Measurements from ENCODE around the gene PHPT1. TPM values are rescaled to one million over a fixed set of nuclear protein-coding genes. Genes with fewer than 3 reads are reported as not detected.
"Not testable (repeated sequence)": the region's sequence is repeated elsewhere in the genome, so short reads cannot be mapped to it uniquely, and the experiment has no call there.

PHPT1 gene
- total and polyA plus RNA-seq, 2 donors from 2014 or later: 108 to 283 TPM

DNA sequence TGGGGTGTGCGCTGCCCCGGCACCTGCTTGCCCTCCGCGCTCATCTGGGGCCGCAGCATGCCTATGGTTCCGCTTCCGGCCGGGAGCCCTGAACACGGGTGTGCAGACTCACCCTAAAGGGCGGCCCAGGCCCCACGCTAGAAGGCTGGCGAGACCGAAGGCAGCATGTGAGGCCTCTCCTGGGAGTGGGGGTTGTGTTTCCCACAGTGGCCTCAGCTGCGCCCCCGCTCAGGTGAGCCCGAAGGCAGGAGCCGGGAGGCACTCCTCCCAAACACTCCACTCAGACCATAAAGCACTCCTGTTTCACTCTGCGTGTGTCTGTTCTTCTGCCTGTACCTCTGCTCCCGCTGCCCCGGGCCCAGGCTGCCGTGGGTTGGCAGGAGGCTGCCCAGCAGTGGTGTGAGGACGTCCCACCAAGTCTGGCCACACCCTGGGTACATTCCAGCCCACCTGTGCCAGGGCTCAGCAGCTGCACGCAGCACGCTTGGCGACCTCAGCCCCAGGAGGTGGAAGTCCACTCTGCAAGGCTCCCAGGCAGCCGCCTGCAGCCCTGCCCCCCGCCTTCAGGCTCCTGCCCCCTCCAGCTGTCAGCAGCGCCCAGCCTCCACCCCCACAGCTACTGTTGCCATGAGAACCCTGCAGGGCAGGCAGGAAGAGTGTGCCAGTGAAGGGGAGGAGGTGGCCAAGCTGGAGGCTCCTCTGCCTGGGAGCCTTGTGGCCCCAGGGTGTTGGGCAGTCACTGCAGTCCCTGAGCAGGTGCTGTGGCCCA, 8.1 kb upstream of the PHPT1 start:
- H3K4me1 ChIP-seq (ENCODE audit: control insufficient read depth in 2 of 3, insufficient read depth in 2 of 3, low read depth in 1 of 3, low read length in 3 of 3): peaks cover 0 to 22% (median 7%) of the 10 kb centered on the region in 3 donors
- FAIRE-seq (no peak), DNase-seq (peak; percentile 86 to 91 (median 89))
- TF ChIP-seq, protein P1, sequence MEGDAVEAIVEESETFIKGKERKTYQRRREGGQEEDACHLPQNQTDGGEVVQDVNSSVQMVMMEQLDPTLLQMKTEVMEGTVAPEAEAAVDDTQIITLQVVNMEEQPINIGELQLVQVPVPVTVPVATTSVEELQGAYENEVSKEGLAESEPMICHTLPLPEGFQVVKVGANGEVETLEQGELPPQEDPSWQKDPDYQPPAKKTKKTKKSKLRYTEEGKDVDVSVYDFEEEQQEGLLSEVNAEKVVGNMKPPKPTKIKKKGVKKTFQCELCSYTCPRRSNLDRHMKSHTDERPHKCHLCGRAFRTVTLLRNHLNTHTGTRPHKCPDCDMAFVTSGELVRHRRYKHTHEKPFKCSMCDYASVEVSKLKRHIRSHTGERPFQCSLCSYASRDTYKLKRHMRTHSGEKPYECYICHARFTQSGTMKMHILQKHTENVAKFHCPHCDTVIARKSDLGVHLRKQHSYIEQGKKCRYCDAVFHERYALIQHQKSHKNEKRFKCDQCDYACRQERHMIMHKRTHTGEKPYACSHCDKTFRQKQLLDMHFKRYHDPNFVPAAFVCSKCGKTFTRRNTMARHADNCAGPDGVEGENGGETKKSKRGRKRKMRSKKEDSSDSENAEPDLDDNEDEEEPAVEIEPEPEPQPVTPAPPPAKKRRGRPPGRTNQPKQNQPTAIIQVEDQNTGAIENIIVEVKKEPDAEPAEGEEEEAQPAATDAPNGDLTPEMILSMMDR (IDR thresholded peaks at IDR 0.05; ENCODE audit: borderline replicate concordance, extremely low read depth, insufficient read depth): no peak
- H3K9me3 ChIP-seq (ENCODE audit: control insufficient read depth in 2 of 3, insufficient read depth in 1 of 3, low read length in 3 of 3): no peaks in the 10 kb centered on the region
- intact Hi-C loops (cut with DNase I): loop anchor here (10.0 kb wide), 1 partner anchor 104 kb away; the partner anchor contains the start of genes C8G and FBXW5
- H3K36me3 ChIP-seq (ENCODE audit: control insufficient read depth in 2 of 3, insufficient read depth in 3 of 3, low read length in 3 of 3): no peaks in the 10 kb centered on the region
- H3K9ac ChIP-seq (ENCODE audit: low read length in 3 of 3): no peak overlapping the region
- H3K4me3 ChIP-seq (ENCODE audit: low read length in 3 of 3): no peak overlapping the region
- no peaks in the 10 kb centered on the region for H3K27me3 ChIP-seq (ENCODE audit: control insufficient read depth, insufficient read depth, low read length)
- peak overlapping the region in 1 of 2 donors; percentile 51 for H3K27ac ChIP-seq (ENCODE audit: low read depth in 2 of 2, low read length in 2 of 2)

DNA sequence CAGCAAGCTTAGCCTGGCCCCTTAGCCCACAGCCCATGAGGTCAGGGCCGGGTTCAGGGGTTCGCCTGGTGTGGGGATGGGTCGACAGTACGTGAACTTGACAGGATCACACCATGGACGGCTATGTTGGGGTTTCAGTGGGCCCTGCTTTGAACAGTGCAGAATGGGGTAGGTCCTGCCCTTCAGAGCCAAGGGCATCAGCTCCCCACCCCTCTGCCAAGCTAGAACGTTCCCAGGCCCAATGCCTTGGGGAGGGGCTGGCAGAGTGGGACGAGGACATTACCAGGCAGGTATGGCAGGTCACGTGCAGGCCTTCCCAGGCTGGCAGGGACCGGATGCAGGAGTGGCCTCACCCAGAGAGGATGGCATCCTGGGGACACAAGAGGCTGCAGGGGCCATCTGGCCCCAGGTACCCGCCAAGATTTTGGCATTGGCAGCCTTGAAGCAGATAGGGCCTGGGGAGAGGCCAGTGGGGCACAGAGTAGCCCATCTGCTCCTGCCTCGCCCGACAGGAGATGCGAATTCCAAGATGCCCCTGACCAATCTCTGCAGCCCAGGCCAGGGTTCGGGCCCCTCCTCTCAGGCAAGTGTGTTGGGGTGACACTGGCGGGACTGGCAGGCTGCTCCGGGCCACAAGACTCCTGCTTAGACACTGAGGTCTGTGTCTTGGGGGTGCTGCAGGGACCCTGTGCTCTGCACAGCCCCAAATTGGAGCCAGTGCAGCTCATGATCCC, 7.4 kb upstream of the PHPT1 start:
- Histone ChIP-seq H3K4me1 (ENCODE audit: control insufficient read depth in 2 of 3, insufficient read depth in 2 of 3, low read depth in 1 of 3, low read length in 3 of 3) (peaks cover 0 to 25% (median 7%) of the 10 kb centered on the region in 3 donors), H3K27ac (ENCODE audit: low read depth in 2 of 2, low read length in 2 of 2) (peak overlapping the region in 1 of 2 donors; percentile 51)
- H3K9ac ChIP-seq (ENCODE audit: low read length in 3 of 3); H3K9me3 ChIP-seq (ENCODE audit: control insufficient read depth in 2 of 3, insufficient read depth in 1 of 3, low read length in 3 of 3); H3K36me3 ChIP-seq (ENCODE audit: control insufficient read depth in 2 of 3, insufficient read depth in 3 of 3, low read length in 3 of 3); H3K4me3 ChIP-seq (ENCODE audit: low read length in 3 of 3); FAIRE-seq; H3K27me3 ChIP-seq (ENCODE audit: control insufficient read depth, insufficient read depth, low read length); DNase-seq: not testable (repeated sequence)
- intact Hi-C loops (cut with DNase I): loop anchor here (10.0 kb wide), 1 partner anchor 103 kb away; the partner anchor contains the start of genes C8G and FBXW5

DNA sequence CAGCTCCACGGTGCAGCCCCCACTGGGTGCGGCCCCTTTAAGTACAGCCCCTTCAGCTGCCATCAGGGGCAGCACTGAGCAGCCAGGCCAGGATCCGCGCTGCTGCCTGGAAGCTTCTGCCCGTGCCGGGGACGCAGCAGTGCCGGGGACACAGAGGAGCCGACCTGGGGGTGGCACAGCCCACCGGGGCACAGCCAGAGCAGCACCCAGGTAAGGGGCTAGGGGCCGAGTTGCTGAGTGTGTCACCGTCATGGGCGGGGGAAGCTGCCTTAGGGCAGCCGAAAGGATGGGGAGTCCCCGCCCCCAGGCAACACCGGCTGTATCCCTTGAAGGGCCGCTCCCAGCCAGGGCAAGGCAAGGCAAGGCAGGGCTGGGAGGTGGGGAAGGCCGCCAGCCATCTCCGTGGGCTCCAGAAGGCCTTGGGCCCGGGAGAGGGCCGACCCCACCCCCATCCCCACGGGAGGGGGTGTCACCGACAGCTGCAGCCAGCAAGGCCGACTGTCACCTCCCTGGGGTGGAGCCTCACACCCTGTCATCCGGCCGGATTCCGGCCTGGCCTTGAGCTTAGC, 6.7 kb upstream of the PHPT1 start, which contains the start of gene AJM1:
AJM1 (plus strand) TSS at position 99 of the 569 bp plus-strand sequence. CDS start 1,937 bp downstream, outside the sequence.
- not testable (repeated sequence) for H3K9me3 ChIP-seq (ENCODE audit: control insufficient read depth in 2 of 3, insufficient read depth in 1 of 3, low read length in 3 of 3); H3K27me3 ChIP-seq (ENCODE audit: control insufficient read depth, insufficient read depth, low read length); FAIRE-seq; H3K9ac ChIP-seq (ENCODE audit: low read length in 3 of 3); H3K36me3 ChIP-seq (ENCODE audit: control insufficient read depth in 2 of 3, insufficient read depth in 3 of 3, low read length in 3 of 3)
- TF ChIP-seq, protein P1 (IDR thresholded peaks at IDR 0.05; ENCODE audit: borderline replicate concordance, extremely low read depth, insufficient read depth): peak; percentile 88
- H3K27ac ChIP-seq (ENCODE audit: low read depth in 2 of 2, low read length in 2 of 2): peak within 1 kb of the TSS in 1 of 2 donors; percentile 51
- intact Hi-C loops (cut with DNase I): loop anchor here (10.0 kb wide), 1 partner anchor 102 kb away; the partner anchor contains the start of genes C8G and FBXW5
- peaks cover 0 to 26% (median 7%) of the 10 kb centered on the region in 3 donors for H3K4me1 ChIP-seq (ENCODE audit: control insufficient read depth in 2 of 3, insufficient read depth in 2 of 3, low read depth in 1 of 3, low read length in 3 of 3)
- DNase-seq: peak; percentile 86 to 92 (median 91)
- peak within 1 kb of the TSS in 2 of 3 donors; percentile 16 to 44 for H3K4me3 ChIP-seq (ENCODE audit: low read length in 3 of 3)

DNA sequence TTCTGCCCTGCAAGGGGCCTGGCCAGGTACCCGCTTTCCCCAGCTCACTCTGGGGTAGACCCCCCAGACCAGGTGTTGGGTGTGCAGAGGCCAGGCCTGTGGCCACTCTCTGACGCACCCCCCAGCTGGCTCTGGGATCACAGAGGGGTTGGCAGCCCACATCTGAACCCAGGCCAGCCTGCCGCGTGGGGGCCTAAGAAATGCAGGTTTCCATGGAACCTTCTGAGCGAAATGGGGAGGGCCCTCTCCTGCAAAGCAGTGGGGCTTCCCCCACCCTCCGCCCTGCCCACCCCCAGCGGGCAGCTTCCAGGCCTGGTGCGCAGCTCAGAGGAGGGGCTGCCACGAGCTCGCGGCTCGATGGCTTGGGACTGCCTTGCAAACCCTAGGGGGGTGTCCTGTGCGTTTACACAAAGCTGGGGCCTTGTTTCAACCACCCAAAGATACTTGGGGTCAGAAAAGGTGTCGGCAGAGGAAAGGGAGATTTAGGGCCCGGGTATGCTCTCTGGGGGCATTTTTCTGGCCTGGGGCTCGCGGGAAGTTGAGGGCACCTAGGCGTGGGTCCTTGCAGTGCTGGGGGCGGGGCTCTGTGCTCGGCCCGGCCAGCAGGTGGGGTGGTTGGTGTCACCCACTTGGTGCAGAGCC, 5.9 kb upstream of the PHPT1 start:
- H3K27ac ChIP-seq (ENCODE audit: low read depth in 2 of 2, low read length in 2 of 2); H3K4me3 ChIP-seq (ENCODE audit: low read length in 3 of 3); FAIRE-seq; H3K27me3 ChIP-seq (ENCODE audit: control insufficient read depth, insufficient read depth, low read length); H3K36me3 ChIP-seq (ENCODE audit: control insufficient read depth in 2 of 3, insufficient read depth in 3 of 3, low read length in 3 of 3); H3K9me3 ChIP-seq (ENCODE audit: control insufficient read depth in 2 of 3, insufficient read depth in 1 of 3, low read length in 3 of 3); H3K9ac ChIP-seq (ENCODE audit: low read length in 3 of 3): not testable (repeated sequence)
- intact Hi-C loops (cut with DNase I): loop anchor here (10.0 kb wide), 1 partner anchor 102 kb away; the partner anchor contains the start of genes C8G and FBXW5
- peak in 1 of 5 donors; percentile 68 for DNase-seq
- peaks cover 0 to 33% (median 7%) of the 10 kb centered on the region in 3 donors for H3K4me1 ChIP-seq (ENCODE audit: control insufficient read depth in 2 of 3, insufficient read depth in 2 of 3, low read depth in 1 of 3, low read length in 3 of 3)
